Epithelial cell of esophagus (primary cell): ENCODE data around the gene NIPAL3.

ENCODE experiments used
- DNase-seq: peaks from one replicate; pipeline ENCODE4 v3.0.0; 2010; ENCODE audit warnings: low read depth
- H3K4me3 ChIP-seq: 2 replicates; pipeline ENCODE4 v1.5.1; 2011; ENCODE audit warnings: mild to moderate bottlenecking, low read length, control low read depth
- TF ChIP-seq, protein P1 (sequence below): IDR thresholded peaks from 2 replicates; pipeline ENCODE4 v1.5.1; 2011; ENCODE audit warnings: low read depth, mild to moderate bottlenecking, low read length, control low read depth, inconsistent platforms; ENCODE audit not compliant: insufficient read depth; ENCODE audit errors: missing control alignments

Gene NIPAL3

DNA sequence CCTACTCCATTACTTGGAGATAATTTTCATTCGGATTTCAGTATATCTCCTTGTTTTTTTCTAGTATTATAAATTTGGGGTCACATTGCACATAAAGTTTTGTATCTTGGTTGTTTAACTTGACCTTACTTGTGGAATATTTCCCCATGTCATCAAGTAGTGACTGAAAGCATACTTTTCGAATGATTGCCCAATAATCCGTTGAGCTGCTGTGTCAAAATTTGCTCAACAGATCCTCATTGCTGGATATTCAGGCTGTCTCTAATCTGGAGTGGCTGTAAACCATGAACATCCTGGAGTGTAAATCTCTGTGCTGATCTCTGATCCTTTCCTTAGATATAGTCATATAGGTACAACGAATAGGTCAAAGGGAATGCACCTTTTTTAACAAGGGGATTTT lies 4.9 kb downstream of the NIPAL3 start:
- peak; percentile 38 for DNase-seq
- H3K4me3 ChIP-seq = no peak overlapping the region
- TF ChIP-seq, protein P1, sequence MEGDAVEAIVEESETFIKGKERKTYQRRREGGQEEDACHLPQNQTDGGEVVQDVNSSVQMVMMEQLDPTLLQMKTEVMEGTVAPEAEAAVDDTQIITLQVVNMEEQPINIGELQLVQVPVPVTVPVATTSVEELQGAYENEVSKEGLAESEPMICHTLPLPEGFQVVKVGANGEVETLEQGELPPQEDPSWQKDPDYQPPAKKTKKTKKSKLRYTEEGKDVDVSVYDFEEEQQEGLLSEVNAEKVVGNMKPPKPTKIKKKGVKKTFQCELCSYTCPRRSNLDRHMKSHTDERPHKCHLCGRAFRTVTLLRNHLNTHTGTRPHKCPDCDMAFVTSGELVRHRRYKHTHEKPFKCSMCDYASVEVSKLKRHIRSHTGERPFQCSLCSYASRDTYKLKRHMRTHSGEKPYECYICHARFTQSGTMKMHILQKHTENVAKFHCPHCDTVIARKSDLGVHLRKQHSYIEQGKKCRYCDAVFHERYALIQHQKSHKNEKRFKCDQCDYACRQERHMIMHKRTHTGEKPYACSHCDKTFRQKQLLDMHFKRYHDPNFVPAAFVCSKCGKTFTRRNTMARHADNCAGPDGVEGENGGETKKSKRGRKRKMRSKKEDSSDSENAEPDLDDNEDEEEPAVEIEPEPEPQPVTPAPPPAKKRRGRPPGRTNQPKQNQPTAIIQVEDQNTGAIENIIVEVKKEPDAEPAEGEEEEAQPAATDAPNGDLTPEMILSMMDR = no peak

DNA sequence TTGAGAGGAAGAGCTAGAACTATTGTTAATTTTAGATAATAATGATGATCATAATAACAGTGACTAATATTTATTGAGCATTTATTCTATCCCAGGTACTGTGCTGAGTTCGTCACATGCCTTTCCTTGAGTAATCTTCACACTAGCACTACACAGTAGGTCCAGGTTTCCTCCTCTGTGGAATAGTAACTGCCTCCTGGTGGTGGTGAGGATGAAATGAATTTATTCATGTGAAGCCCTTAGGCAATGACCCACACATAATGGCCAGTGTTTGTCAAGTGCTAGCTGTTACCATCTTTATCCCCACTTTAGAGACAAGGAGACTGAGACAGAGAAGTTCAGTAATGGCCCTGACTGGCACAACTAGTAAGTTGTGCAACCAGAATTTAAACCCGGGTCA lies 5.9 kb downstream of the NIPAL3 start:
- TF ChIP-seq, protein P1 = no peak
- DNase-seq = peak; percentile 14
- H3K4me3 ChIP-seq = no peak overlapping the region

DNA sequence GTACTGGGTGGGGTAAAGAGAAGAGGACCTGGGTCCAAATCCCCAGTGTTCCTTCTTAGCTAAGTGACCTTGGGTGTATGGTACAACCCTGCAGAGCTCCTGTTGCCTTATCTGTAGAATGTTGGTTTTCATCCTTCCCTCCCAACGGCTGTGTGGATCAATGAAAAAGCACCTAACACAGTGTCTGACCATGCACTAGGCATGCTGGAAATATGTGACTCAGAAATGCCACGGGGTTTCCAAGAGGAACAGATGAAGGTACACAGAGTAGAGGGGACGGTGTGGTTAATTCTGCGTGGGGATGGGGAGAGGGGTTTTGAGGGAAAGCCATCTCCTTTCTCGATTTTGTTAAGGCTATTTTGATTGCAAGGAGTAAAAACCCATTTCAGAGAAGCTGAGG lies 8.6 kb downstream of the NIPAL3 start:
- TF ChIP-seq, protein P1 = no peak
- DNase-seq = no peak
- no peak overlapping the region for H3K4me3 ChIP-seq

DNA sequence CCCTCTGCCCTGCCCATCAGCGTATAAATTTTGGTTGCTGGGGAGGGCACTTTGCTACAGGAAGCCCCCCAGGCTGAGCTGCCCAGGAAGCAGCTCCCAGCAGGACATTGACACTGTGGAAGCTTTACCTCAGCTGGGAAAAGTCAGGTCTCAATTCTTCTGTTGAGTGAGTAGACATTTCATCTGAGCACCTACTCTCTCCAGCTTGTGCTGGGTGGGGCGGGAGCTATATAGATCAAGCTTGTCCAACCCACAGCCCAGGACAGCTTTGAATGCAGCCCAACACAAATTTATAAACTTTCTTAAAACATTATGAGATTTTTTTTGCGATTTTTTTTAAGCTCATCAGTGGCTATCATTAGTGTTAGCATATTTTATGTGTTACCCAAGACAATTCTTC lies 9.4 kb downstream of the NIPAL3 start:
- no peak overlapping the region for H3K4me3 ChIP-seq
- no peak for DNase-seq
- TF ChIP-seq, protein P1 = no peak

DNA sequence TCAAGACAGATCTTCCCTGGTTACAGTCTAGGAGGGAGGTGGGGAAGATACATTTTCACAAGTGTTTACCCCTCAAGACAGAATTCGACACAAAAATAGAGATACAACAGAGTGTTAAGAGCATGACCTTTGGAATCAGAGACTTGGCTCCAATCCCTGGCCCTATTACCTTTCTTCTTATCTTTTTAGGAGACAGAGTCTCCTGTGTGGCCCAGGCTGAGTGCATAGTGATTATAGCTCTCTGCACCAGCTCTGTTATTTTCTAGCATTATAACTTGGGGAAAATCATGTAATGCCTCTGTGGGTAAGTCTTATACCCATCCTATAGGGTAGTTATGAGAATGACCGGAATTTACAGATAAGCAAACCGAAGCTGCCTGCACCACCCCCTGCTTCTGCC lies 9.8 kb downstream of the NIPAL3 start:
- no peak overlapping the region for H3K4me3 ChIP-seq
- DNase-seq = no peak
- TF ChIP-seq, protein P1 = no peak

DNA sequence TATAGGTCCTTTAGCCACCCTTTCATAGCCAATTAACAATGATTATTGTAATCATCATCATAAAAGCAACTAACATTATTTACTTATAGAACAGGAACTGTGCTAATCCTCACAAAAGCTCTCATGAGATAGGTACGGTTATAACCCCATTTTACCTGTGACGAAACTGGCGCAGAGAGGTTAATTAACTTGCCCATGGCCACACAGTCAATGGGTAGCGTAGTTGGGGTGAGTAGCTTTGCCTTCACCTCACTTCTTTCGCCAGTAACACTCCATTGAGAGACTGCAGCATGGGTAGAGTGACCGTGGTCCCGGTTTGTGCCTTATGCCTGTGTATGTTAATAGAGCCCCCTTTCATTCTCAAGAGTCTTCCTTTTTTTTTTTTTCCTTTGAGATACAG lies 10.3 kb downstream of the NIPAL3 start:
- TF ChIP-seq, protein P1 = no peak
- DNase-seq = no peak
- H3K4me3 ChIP-seq = no peak overlapping the region

DNA sequence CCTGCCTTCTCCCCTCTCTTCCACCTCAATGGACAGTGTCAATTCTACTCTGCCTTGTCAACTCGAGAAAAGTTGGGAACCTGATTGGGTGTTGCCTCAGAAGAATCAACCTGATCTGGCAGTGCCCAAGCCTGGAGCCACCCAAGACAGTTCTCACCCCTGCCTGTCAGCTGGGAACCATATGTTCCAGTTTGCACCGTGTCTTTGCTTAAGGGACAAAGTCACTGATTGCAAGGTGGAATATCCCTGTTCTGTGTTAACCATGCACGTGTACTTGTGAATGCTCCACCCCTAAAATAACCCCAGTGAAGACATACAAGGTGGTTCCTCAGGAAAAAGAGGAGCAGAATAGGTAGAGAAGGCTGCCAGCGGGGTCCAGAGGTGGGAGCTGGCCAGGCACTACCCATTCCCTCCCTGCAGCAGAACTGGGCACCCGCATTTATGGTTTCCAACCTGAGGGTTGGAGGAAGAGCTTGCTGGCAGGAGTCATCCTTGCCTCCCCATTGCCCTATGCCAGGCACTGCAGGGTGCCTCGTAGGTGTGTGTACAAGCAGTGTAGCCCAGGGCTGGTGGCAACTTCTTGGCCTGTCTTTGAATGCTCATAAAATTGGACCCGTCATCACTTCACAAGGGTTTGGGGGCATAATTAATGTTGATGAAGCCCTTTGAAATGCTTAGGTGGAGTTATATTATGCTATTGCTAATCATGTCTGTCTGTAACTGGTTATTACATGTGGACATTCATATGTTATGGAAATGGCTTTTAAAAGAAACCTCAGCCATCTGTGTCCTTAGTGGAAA lies 11.3 kb downstream of the NIPAL3 start:
- TF ChIP-seq, protein P1 = no peak
- no peak for DNase-seq
- H3K4me3 ChIP-seq = no peak overlapping the region
